Tibial nerve (tissue), 3 donors: ENCODE measurements around the gene MOV10L1.

ENCODE experiments used
- POLR2A ChIP-seq, 2 donors: fragments of 450-650 bp; IDR thresholded peaks; one replicate each; pipeline ENCODE4 v1.6.1; 2017; ENCODE audit warnings: antibody characterized with exemption in 2 of 2, mild to moderate bottlenecking in 2 of 2, moderate library complexity in 2 of 2
- TF ChIP-seq, protein P1 (sequence below), 5 experiments: fragments of 200-600 bp in 3 of 5; fragments of 450-650 bp in 2 of 5; sonication (generic) in 3 of 5; IDR thresholded peaks; one replicate each; pipeline ENCODE4 v1.5.1; 2016 to 2019; ENCODE audit warnings: antibody characterized with exemption in 5 of 5, mild to moderate bottlenecking in 3 of 5, moderate library complexity in 2 of 5

DNA sequence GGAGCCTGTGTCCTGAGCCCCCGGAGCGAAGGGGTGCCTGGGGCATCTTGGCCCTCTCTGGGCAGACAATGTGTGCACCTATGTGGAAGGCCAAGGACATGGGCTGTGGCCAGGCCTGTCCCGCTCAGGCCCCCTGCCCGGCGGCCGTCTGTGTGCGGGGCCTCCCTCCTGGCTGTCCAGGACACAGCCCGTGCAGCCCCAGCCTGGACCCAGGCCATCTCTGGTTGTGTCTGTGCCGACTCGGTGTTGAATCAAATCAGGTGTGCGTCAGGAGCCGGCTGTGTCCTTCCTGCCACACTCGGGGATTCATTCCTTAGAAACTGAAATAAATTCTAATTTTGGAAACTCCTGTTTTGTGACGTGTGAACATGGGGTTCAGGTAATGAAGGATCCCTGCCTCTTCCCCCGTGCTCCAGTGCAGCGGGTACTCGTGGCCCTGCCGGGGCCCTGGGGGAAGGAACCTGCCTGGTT, 109.5 kb downstream of the MOV10L1 start:
- TF ChIP-seq, protein P1, sequence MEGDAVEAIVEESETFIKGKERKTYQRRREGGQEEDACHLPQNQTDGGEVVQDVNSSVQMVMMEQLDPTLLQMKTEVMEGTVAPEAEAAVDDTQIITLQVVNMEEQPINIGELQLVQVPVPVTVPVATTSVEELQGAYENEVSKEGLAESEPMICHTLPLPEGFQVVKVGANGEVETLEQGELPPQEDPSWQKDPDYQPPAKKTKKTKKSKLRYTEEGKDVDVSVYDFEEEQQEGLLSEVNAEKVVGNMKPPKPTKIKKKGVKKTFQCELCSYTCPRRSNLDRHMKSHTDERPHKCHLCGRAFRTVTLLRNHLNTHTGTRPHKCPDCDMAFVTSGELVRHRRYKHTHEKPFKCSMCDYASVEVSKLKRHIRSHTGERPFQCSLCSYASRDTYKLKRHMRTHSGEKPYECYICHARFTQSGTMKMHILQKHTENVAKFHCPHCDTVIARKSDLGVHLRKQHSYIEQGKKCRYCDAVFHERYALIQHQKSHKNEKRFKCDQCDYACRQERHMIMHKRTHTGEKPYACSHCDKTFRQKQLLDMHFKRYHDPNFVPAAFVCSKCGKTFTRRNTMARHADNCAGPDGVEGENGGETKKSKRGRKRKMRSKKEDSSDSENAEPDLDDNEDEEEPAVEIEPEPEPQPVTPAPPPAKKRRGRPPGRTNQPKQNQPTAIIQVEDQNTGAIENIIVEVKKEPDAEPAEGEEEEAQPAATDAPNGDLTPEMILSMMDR (IDR thresholded peaks at IDR 0.05): no peak
- no peak for TF ChIP-seq POLR2A (IDR thresholded peaks at IDR 0.05)
